Ishikawa (cell line): ENCODE measurements around the gene RPUSD4.

Source experiments
- CEBPB ChIP-seq: IDR thresholded peaks from 2 replicates; pipeline ENCODE4 v1.6.1; 2012
- CREB1 ChIP-seq: IDR thresholded peaks from 2 replicates; pipeline ENCODE4 v1.6.1; 2012; ENCODE audit warnings: low read depth
- EGR1 ChIP-seq: IDR thresholded peaks from 2 replicates; pipeline ENCODE4 v1.6.1; 2012
- EP300 ChIP-seq: IDR thresholded peaks from 2 replicates; pipeline ENCODE4 v1.6.1; 2012; ENCODE audit warnings: borderline replicate concordance
- FOXM1 ChIP-seq: IDR thresholded peaks from 2 replicates; pipeline ENCODE4 v1.6.1; 2012; ENCODE audit warnings: low read depth, borderline replicate concordance
- NFIC ChIP-seq: IDR thresholded peaks from 2 replicates; pipeline ENCODE4 v1.6.1; 2012
- RAD21 ChIP-seq: IDR thresholded peaks from 2 replicates; pipeline ENCODE4 v1.6.1; 2012; ENCODE audit warnings: low read depth
- TAF1 ChIP-seq: IDR thresholded peaks from 2 replicates; pipeline ENCODE4 v1.6.1; 2012; ENCODE audit warnings: low read depth, mild to moderate bottlenecking
- TCF12 ChIP-seq: IDR thresholded peaks from 2 replicates; pipeline ENCODE4 v1.6.1; 2012; ENCODE audit warnings: low read depth
- TEAD4 ChIP-seq: IDR thresholded peaks from 2 replicates; pipeline ENCODE4 v1.6.1; 2012
- YY1 ChIP-seq: IDR thresholded peaks from 2 replicates; pipeline ENCODE4 v1.6.1; 2012; ENCODE audit warnings: low read depth
- ZBTB7A ChIP-seq: IDR thresholded peaks from 2 replicates; pipeline ENCODE4 v1.6.1; 2012; ENCODE audit warnings: low read depth
- TF ChIP-seq, protein P1 (sequence below): IDR thresholded peaks from 2 replicates; pipeline ENCODE4 v1.6.1; 2012
- TF ChIP-seq, protein P2 (sequence below): IDR thresholded peaks from 2 replicates; pipeline ENCODE4 v1.6.1; 2012
- TF ChIP-seq, protein P3 (sequence below): IDR thresholded peaks from 2 replicates; pipeline ENCODE4 v1.6.1; 2012; ENCODE audit warnings: low read depth, mild to moderate bottlenecking

Gene RPUSD4

GRCh38 chr11:126232683-126233082 is 21.2 kb upstream of the RPUSD4 start:
- no peak for TF ChIP-seq CEBPB

DNA sequence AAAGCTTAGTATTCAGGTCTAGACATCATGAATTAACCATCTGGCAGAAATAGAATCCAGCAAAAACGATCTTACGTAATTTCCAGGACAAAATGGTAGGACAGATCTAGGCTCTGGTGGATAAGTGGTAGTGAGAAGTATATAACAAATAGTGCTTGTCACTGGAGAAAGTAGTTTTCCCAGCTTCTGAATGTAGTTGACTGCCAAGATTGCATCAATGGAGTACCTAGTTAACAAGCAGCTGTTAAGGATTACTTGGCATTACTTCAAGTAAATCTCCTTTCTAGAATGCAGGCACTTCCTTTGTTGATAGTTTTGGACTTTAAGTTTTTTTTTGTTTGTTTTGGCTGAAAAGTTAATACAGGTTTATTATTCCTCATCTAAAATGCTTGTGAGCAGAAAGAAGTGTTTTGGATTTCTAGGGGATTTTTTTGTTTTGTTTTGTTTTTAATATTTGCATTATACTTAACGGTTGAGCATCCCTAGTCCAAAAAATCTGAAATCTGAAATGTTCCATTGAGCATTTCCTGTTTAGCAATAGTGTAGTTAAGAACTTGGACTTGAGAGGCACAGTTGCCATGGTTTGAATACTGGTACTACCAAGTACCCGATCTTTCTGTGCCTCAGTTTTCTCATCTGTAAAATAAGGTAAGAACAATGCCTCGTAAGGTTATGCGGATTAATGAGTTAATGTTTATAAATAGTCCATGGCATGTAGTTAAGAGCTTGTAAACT is 20.4 kb upstream of the RPUSD4 start:
- TF ChIP-seq CEBPB (no peak), EGR1 (no peak)
- TF ChIP-seq, protein P1, sequence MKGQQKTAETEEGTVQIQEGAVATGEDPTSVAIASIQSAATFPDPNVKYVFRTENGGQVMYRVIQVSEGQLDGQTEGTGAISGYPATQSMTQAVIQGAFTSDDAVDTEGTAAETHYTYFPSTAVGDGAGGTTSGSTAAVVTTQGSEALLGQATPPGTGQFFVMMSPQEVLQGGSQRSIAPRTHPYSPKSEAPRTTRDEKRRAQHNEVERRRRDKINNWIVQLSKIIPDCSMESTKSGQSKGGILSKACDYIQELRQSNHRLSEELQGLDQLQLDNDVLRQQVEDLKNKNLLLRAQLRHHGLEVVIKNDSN, result no peak
- TF ChIP-seq, protein P2, sequence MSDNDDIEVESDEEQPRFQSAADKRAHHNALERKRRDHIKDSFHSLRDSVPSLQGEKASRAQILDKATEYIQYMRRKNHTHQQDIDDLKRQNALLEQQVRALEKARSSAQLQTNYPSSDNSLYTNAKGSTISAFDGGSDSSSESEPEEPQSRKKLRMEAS, result no peak

- TF ChIP-seq RAD21 (no peak), YY1 (no peak), CREB1 (no peak), TAF1 (no peak), EP300 (no peak), FOXM1 (no peak)
- TF ChIP-seq, protein P2, result no peak
- TF ChIP-seq, protein P3, sequence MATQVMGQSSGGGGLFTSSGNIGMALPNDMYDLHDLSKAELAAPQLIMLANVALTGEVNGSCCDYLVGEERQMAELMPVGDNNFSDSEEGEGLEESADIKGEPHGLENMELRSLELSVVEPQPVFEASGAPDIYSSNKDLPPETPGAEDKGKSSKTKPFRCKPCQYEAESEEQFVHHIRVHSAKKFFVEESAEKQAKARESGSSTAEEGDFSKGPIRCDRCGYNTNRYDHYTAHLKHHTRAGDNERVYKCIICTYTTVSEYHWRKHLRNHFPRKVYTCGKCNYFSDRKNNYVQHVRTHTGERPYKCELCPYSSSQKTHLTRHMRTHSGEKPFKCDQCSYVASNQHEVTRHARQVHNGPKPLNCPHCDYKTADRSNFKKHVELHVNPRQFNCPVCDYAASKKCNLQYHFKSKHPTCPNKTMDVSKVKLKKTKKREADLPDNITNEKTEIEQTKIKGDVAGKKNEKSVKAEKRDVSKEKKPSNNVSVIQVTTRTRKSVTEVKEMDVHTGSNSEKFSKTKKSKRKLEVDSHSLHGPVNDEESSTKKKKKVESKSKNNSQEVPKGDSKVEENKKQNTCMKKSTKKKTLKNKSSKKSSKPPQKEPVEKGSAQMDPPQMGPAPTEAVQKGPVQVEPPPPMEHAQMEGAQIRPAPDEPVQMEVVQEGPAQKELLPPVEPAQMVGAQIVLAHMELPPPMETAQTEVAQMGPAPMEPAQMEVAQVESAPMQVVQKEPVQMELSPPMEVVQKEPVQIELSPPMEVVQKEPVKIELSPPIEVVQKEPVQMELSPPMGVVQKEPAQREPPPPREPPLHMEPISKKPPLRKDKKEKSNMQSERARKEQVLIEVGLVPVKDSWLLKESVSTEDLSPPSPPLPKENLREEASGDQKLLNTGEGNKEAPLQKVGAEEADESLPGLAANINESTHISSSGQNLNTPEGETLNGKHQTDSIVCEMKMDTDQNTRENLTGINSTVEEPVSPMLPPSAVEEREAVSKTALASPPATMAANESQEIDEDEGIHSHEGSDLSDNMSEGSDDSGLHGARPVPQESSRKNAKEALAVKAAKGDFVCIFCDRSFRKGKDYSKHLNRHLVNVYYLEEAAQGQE, result no peak
These were observed 18.5 kb upstream of the RPUSD4 start for GRCh38 chr11:126229858-126230540.

DNA sequence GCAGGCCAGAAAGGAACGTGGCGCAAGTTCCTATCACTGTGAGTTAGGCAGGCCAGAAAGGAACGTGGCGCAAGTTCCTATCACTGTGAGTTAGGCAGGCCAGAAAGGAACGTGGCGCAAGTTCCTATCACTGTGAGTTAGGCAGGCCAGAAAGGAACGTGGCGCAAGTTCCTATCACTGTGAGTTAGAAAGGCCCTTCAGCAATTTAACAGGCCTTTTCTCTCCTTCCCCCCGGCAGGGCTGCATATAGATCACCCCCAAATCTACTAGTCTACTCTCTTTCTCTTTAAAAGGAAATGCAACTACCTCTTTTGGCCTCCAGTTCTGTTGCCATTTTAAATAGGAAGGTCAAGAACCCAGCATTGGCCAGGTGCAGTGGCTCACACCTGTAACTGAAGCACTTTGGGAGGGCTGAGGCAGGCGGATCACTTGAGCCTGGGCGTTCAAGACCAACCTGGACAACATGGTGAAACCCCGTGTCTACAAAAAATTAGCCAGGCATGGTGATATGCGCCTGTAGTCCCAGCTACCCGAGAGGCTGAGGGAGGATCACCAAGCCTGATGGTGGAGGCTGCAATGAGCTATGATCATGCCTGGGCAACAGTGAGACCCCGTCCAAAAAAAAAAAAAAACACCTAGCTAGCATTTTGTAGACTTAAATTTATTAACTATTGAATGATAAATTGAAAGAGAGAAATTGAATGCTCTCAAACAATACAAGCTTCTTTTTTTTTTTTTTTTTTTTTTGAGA is 15.1 kb upstream of the RPUSD4 start:
- TF ChIP-seq, protein P1, result no peak
- no peak for TF ChIP-seq NFIC
- TF ChIP-seq CEBPB, result no peak
- no peak for TF ChIP-seq ZBTB7A
- TF ChIP-seq, protein P3, result no peak
- TF ChIP-seq TCF12, result no peak
- no peak for TF ChIP-seq CREB1
- no peak for TF ChIP-seq RAD21
- no peak for TF ChIP-seq YY1
- no peak for TF ChIP-seq EGR1
- TF ChIP-seq TAF1, result no peak
- TF ChIP-seq EP300, result no peak
- no peak for TF ChIP-seq TEAD4
- TF ChIP-seq FOXM1, result no peak
- TF ChIP-seq, protein P2, result no peak

GRCh38 chr11:126225295-126225665 is 13.8 kb upstream of the RPUSD4 start:
- TF ChIP-seq FOXM1 (no peak), NFIC (no peak), EGR1 (no peak), YY1 (no peak), TEAD4 (no peak), ZBTB7A (no peak)
- TF ChIP-seq, protein P2, result no peak
